ENCODE results near the gene MACROD2. TPM values are rescaled to one million over a fixed set of nuclear protein-coding genes. Genes with fewer than 3 reads are reported as not detected.

Gene MACROD2
- total RNA-seq, 1 donor from 2014 or later = 2.5 TPM

DNA sequence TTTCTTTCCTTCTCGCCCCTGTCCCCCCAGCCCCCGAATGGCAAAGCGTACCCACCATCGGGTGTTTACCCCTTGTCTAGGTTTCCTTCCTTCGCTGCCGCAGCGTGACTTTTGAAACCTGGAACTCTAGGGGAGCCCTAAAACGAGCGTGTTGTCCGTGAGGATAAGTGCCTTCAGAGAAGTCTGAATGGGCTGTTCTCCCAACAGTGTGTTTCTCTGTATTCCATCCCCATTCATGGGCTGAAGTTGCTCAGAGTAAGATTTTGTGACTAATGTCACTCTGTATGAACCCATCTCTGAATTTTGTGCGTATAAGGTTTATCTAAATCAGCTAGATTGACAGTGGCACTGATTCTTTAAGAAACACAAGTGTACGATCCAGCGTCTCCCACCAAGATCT lies 949 bp downstream of the MACROD2 start:
- Mint-ChIP-seq H3K36me3 (ENCODE audit: unreplicated experiment) (no peaks in the 10 kb centered on the region), H3K9me3 (ENCODE audit: unreplicated experiment) (peaks cover 12% of the 10 kb centered on the region), H3K27me3 (ENCODE audit: unreplicated experiment) (peaks cover 9% of the 10 kb centered on the region), H3K27ac (ENCODE audit: unreplicated experiment) (no peak overlapping the region), H3K4me1 (ENCODE audit: unreplicated experiment) (peaks cover 8% of the 10 kb centered on the region), H3K4me3 (ENCODE audit: unreplicated experiment) (peak overlapping the region; percentile 82)
- TF ChIP-seq, protein P1, sequence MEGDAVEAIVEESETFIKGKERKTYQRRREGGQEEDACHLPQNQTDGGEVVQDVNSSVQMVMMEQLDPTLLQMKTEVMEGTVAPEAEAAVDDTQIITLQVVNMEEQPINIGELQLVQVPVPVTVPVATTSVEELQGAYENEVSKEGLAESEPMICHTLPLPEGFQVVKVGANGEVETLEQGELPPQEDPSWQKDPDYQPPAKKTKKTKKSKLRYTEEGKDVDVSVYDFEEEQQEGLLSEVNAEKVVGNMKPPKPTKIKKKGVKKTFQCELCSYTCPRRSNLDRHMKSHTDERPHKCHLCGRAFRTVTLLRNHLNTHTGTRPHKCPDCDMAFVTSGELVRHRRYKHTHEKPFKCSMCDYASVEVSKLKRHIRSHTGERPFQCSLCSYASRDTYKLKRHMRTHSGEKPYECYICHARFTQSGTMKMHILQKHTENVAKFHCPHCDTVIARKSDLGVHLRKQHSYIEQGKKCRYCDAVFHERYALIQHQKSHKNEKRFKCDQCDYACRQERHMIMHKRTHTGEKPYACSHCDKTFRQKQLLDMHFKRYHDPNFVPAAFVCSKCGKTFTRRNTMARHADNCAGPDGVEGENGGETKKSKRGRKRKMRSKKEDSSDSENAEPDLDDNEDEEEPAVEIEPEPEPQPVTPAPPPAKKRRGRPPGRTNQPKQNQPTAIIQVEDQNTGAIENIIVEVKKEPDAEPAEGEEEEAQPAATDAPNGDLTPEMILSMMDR (IDR thresholded peaks at IDR 0.05) = no peak
- no peak for DNase-seq (ENCODE audit: extremely low spot score, unreplicated experiment)

DNA sequence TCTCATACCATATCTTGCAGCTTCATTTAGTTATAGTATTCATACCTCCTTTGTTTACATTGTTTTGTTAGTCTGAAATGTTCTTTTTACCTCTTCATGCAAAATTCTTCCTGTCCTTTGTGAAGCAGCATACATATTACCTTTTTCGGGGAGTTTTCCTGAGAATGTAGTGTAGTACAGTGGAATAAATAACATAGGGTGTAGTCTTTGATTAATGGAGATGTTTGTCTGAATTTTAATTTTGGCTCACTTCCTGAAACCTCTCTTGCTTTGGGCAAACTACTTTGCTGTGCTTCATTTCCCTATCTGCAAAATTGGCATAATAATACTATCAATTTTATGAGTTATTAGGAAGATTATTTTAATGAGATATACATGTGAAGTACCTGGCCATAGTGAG lies 5.6 kb downstream of the MACROD2 start:
- no peaks in the 10 kb centered on the region for H3K9me3 Mint-ChIP-seq (ENCODE audit: unreplicated experiment)
- TF ChIP-seq, protein P1 (IDR thresholded peaks at IDR 0.05) = no peak
- H3K4me3 Mint-ChIP-seq (ENCODE audit: unreplicated experiment) = no peak overlapping the region
- no peak overlapping the region for H3K27ac Mint-ChIP-seq (ENCODE audit: unreplicated experiment)
- H3K4me1 Mint-ChIP-seq (ENCODE audit: unreplicated experiment) = peaks cover 6% of the 10 kb centered on the region
- peaks cover 9% of the 10 kb centered on the region for H3K27me3 Mint-ChIP-seq (ENCODE audit: unreplicated experiment)
- no peaks in the 10 kb centered on the region for H3K36me3 Mint-ChIP-seq (ENCODE audit: unreplicated experiment)
- no peak for DNase-seq (ENCODE audit: extremely low spot score, unreplicated experiment)

DNA sequence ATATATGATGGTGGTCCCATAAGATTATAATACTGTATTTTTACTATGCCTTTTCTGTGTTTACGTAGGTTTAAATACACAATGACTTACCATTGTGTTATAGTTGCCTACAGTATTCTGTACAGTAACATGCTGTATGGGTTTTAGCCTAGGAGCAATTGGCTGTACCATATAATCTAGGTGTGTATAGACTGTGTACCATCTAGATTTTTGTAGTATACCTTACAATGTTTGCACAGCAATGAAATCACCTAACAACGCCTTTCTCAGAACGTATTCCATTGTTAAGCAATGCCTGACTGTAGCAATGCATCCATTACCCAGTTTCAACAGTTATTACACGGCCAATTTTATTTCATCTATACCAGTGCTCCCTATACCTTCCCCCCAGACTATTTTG lies 10.7 kb downstream of the MACROD2 start:
- H3K27me3 Mint-ChIP-seq (ENCODE audit: unreplicated experiment) = no peaks in the 10 kb centered on the region
- no peak overlapping the region for H3K4me3 Mint-ChIP-seq (ENCODE audit: unreplicated experiment)
- no peak overlapping the region for H3K27ac Mint-ChIP-seq (ENCODE audit: unreplicated experiment)
- no peaks in the 10 kb centered on the region for H3K36me3 Mint-ChIP-seq (ENCODE audit: unreplicated experiment)
- H3K4me1 Mint-ChIP-seq (ENCODE audit: unreplicated experiment) = no peaks in the 10 kb centered on the region
- H3K9me3 Mint-ChIP-seq (ENCODE audit: unreplicated experiment) = no peaks in the 10 kb centered on the region
- TF ChIP-seq, protein P1 (IDR thresholded peaks at IDR 0.05) = no peak
- DNase-seq (ENCODE audit: extremely low spot score, unreplicated experiment) = no peak

DNA sequence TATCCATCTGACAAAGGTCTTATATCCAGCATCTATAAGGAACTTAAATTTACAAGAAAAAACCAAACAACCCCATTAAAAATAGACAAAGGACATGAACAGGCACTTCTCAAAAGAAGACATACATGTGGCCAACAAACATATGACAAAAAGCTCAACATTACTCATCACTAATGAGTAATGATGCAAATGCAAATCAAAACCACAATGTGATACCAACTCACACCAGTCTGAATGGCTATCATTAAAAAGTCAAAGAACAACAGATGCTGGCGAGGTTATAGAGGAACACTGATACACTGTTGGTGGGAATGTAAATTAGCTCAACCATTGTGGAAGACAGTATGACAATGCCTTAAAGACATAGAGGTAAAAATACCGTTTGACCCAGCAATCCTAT lies 13.9 kb downstream of the MACROD2 start:
- H3K9me3 Mint-ChIP-seq (ENCODE audit: unreplicated experiment) = peaks cover 6% of the 10 kb centered on the region
- H3K4me1 Mint-ChIP-seq (ENCODE audit: unreplicated experiment) = no peaks in the 10 kb centered on the region
- TF ChIP-seq, protein P1 (IDR thresholded peaks at IDR 0.05) = no peak
- no peak overlapping the region for H3K4me3 Mint-ChIP-seq (ENCODE audit: unreplicated experiment)
- H3K27ac Mint-ChIP-seq (ENCODE audit: unreplicated experiment) = no peak overlapping the region
- H3K36me3 Mint-ChIP-seq (ENCODE audit: unreplicated experiment) = no peaks in the 10 kb centered on the region
- H3K27me3 Mint-ChIP-seq (ENCODE audit: unreplicated experiment) = no peaks in the 10 kb centered on the region
- DNase-seq (ENCODE audit: extremely low spot score, unreplicated experiment) = no peak

DNA sequence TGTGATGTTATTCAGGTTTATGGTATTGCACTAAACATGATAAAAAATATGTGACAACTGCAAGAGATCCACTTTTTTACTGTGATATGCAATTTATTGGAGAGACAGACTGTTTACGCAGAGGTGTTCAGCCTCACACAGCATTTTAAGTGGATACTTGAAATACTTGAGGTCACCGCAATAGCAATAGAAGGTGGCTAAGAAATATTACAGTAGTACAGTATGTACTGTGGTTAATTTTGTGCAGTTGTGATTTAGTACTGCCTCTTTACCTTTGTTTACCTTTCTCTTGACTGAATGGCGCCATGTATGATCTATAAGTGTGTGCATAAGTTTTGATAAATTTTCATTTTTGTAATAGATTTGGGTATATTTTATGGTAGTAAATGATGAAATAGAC lies 17.4 kb downstream of the MACROD2 start:
- DNase-seq (ENCODE audit: extremely low spot score, unreplicated experiment) = no peak
- Mint-ChIP-seq H3K27ac (ENCODE audit: unreplicated experiment) (no peak overlapping the region), H3K4me3 (ENCODE audit: unreplicated experiment) (no peak overlapping the region), H3K27me3 (ENCODE audit: unreplicated experiment) (no peaks in the 10 kb centered on the region), H3K9me3 (ENCODE audit: unreplicated experiment) (peaks cover 34% of the 10 kb centered on the region), H3K4me1 (ENCODE audit: unreplicated experiment) (no peaks in the 10 kb centered on the region), H3K36me3 (ENCODE audit: unreplicated experiment) (peaks cover 1% of the 10 kb centered on the region)
- TF ChIP-seq, protein P1 (IDR thresholded peaks at IDR 0.05) = no peak

Measured in osteocyte (in vitro differentiated cells).